Tibial nerve (tissue), 4 donors: Measurements from ENCODE around the gene RBL2.

ENCODE experiments used
- CTCF ChIP-seq, 5 experiments: fragments of 200-600 bp in 3 of 5; fragments of 450-650 bp in 2 of 5; sonication (generic) in 3 of 5; IDR thresholded peaks; one replicate each; pipeline ENCODE4 v1.5.1; 2016 to 2019; ENCODE audit warnings: antibody characterized with exemption in 5 of 5, mild to moderate bottlenecking in 3 of 5, moderate library complexity in 2 of 5
- EP300 ChIP-seq, 2 donors: sonication (generic); formaldehyde crosslinking; IDR thresholded peaks; one replicate each; pipeline ENCODE4 v1.6.1; 2017; ENCODE audit warnings: antibody characterized with exemption in 2 of 2, mild to moderate bottlenecking in 1 of 2
- POLR2A ChIP-seq, 2 donors: fragments of 450-650 bp; IDR thresholded peaks; one replicate each; pipeline ENCODE4 v1.6.1; 2017; ENCODE audit warnings: antibody characterized with exemption in 2 of 2, mild to moderate bottlenecking in 2 of 2, moderate library complexity in 2 of 2

GRCh38 chr16:53413864-53414263 lies 20.4 kb upstream of the RBL2 start:
- no peak for TF ChIP-seq CTCF (IDR thresholded peaks at IDR 0.05)
- no peak for TF ChIP-seq POLR2A (IDR thresholded peaks at IDR 0.05)
- no peak for TF ChIP-seq EP300 (IDR thresholded peaks at IDR 0.05)
